Neural progenitor cell (in vitro differentiated cells): Measurements from ENCODE around the gene GABBR2.

ENCODE experiments used
- CTCF ChIP-seq: fragments of 200-600 bp; sonication (generic); IDR thresholded peaks from 2 replicates; pipeline ENCODE4 v1.5.1; 2017; ENCODE audit warnings: antibody characterized with exemption, mild to moderate bottlenecking
- EZH2 ChIP-seq: fragments of 200-600 bp; sonication (generic); IDR thresholded peaks from 2 replicates; pipeline ENCODE4 v1.6.1; 2017; ENCODE audit warnings: antibody characterized with exemption, mild to moderate bottlenecking, moderate library complexity
- EZH2phosphoT487 ChIP-seq: fragments of 200-600 bp; sonication (generic); IDR thresholded peaks from 2 replicates; pipeline ENCODE4 v1.6.1; 2017; ENCODE audit warnings: antibody characterized with exemption

GRCh38 chr9:98583417-98583816 lies 125.3 kb downstream of the GABBR2 start:
- TF ChIP-seq CTCF (no peak), EZH2phosphoT487 (no peak), EZH2 (no peak)
